ENCODE data around the gene EVI5L.
"Not testable (repeated sequence)": the region's sequence is repeated elsewhere in the genome, so short reads cannot be mapped to it uniquely, and the experiment has no call there.

EVI5L gene

GRCh38 chr19:7872306-7873204, 42.5 kb downstream of the EVI5L start:
- DNase-seq (ENCODE audit: low read depth) = no peak

- DNase-seq (ENCODE audit: low read depth) = no peak
These were observed 43.5 kb downstream of the EVI5L start for GRCh38 chr19:7873304-7874075.

GRCh38 chr19:7874076-7874896, 44.3 kb downstream of the EVI5L start, which contains the start of gene PRR36:
Gene PRR36, minus strand, starts transcription at chr19:7874390. Its CDS starts 701 bp downstream, at chr19:7873689.
- no peak for DNase-seq (ENCODE audit: low read depth)

GRCh38 chr19:7874897-7875273, 44.9 kb downstream of the EVI5L start:
- no peak for DNase-seq (ENCODE audit: low read depth)

- DNase-seq (ENCODE audit: low read depth) = no peak
These were observed 47.3 kb downstream of the EVI5L start for GRCh38 chr19:7877249-7877836.

- no peak for DNase-seq (ENCODE audit: low read depth)
These were observed 49.2 kb downstream of the EVI5L start for GRCh38 chr19:7879111-7879807.

- DNase-seq (ENCODE audit: low read depth) = no peak
These were observed 49.8 kb downstream of the EVI5L start for GRCh38 chr19:7879836-7880235.

GRCh38 chr19:7881910-7882309, 51.9 kb downstream of the EVI5L start:
- no peak for DNase-seq (ENCODE audit: low read depth)

GRCh38 chr19:7883105-7883504, 53.1 kb downstream of the EVI5L start:
- no peak for DNase-seq (ENCODE audit: low read depth)

GRCh38 chr19:7883796-7884570, 54.0 kb downstream of the EVI5L start:
- DNase-seq (ENCODE audit: low read depth) = no peak

GRCh38 chr19:7885818-7886217, 55.8 kb downstream of the EVI5L start:
- DNase-seq (ENCODE audit: low read depth) = no peak

- no peak for DNase-seq (ENCODE audit: low read depth)
These were observed 57.6 kb downstream of the EVI5L start for GRCh38 chr19:7887408-7888144.

- no peak for DNase-seq (ENCODE audit: low read depth)
These were observed 58.3 kb downstream of the EVI5L start, which contains the start of gene LRRC8E for GRCh38 chr19:7888145-7888825. Gene LRRC8E, plus strand, starts transcription at chr19:7888510. Its CDS starts 7,094 bp downstream, at chr19:7895604.

GRCh38 chr19:7888826-7889217, 58.8 kb downstream of the EVI5L start:
- no peak for DNase-seq (ENCODE audit: low read depth)

GRCh38 chr19:7893362-7894101, 63.5 kb downstream of the EVI5L start:
- not testable (repeated sequence) for DNase-seq (ENCODE audit: low read depth)

GRCh38 chr19:7894612-7895309, 64.7 kb downstream of the EVI5L start:
- no peak for DNase-seq (ENCODE audit: low read depth)

- DNase-seq (ENCODE audit: low read depth) = no peak
These were observed 65.5 kb downstream of the EVI5L start for GRCh38 chr19:7895565-7895964.

- DNase-seq (ENCODE audit: low read depth) = no peak
These were observed 67.3 kb downstream of the EVI5L start for GRCh38 chr19:7897292-7897691.
